Osteoblast (primary cell): Measurements from ENCODE around the gene TMEM74B. TPM values are rescaled to one million over a fixed set of nuclear protein-coding genes. Genes with fewer than 3 reads are reported as not detected.

Experiments used
- DNase-seq: peaks from one replicate; pipeline ENCODE4 v3.0.0; 2011; ENCODE audit warnings: low spot score, mixed read lengths; ENCODE audit not compliant: insufficient read length; ENCODE audit errors: missing footprints
- H2AFZ ChIP-seq: 2 replicates; pipeline ENCODE4 v1.6.0; 2011; ENCODE audit warnings: mild to moderate bottlenecking, low read length
- H3K27ac ChIP-seq: 2 replicates; pipeline ENCODE4 v1.5.1; 2011; ENCODE audit warnings: mild to moderate bottlenecking, low read depth, low read length, moderate library complexity
- H3K27me3 ChIP-seq: 2 replicates; pipeline ENCODE4 v1.6.0; 2012; ENCODE audit warnings: mild to moderate bottlenecking, control low read depth, inconsistent platforms, low read length, moderate library complexity; ENCODE audit not compliant: insufficient read depth
- H3K36me3 ChIP-seq: 2 replicates; pipeline ENCODE4 v1.5.1; 2011; ENCODE audit warnings: mild to moderate bottlenecking, low read length, control low read depth, moderate library complexity; ENCODE audit not compliant: insufficient read depth
- H3K4me1 ChIP-seq: 2 replicates; pipeline ENCODE4 v1.5.1; 2011; ENCODE audit warnings: mild to moderate bottlenecking, low read length, control low read depth, moderate library complexity; ENCODE audit not compliant: insufficient read depth
- H3K4me2 ChIP-seq: 2 replicates; pipeline ENCODE4 v1.6.0; 2011; ENCODE audit warnings: mild to moderate bottlenecking, low read length; ENCODE audit not compliant: insufficient read depth
- H3K4me3 ChIP-seq: fragments of 200-600 bp; sonication (generic); 3 replicates; pipeline ENCODE4 v1.5.1; 2012; ENCODE audit warnings: mild to moderate bottlenecking, low read length, inconsistent platforms; ENCODE audit not compliant: insufficient read depth
- H3K79me2 ChIP-seq: 2 replicates; pipeline ENCODE4 v1.6.0; 2012; ENCODE audit warnings: mild to moderate bottlenecking, low read length, control low read depth, inconsistent platforms; ENCODE audit not compliant: insufficient read depth
- H3K9me3 ChIP-seq: 2 replicates; pipeline ENCODE4 v1.5.1; 2011; ENCODE audit warnings: low read depth, low read length, control low read depth
- H4K20me1 ChIP-seq: 2 replicates; pipeline ENCODE4 v1.6.0; 2012; ENCODE audit warnings: mild to moderate bottlenecking, low read length, control low read depth; ENCODE audit not compliant: insufficient read depth
- total RNA-seq: library from RNA; depleted of rRNA; stranded (reverse); fragments of >200 nt; gene quantifications from 2 replicates; pipeline ENCODE4 v1.2.3, GENCODE V29; 2012
- TF ChIP-seq, protein P1 (sequence below): IDR thresholded peaks from 2 replicates; pipeline ENCODE4 v1.5.1; 2011; ENCODE audit warnings: mild to moderate bottlenecking, low read depth, low read length, moderate library complexity; ENCODE audit errors: extremely low read depth

TMEM74B gene
- total RNA-seq, 1 donor: not detected

DNA sequence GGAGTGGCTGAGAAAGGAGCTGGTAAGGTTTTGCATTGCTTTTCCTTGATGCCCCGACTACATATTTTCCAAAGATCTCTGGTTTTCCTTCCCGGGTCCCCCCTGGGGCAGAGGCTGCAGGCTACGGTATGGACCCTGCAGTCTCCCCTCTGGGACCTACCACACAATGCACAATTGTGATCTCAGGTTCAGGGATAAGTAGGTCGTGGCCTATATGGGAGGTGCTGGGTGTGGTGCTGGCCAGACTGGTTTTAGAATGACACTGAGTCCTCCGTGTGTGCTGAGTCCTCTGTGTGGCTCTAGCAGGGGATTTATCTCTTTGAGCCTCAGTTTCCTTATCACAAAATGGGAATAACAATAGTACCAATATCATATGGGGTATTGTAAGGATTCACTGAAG, 18.8 kb upstream of the TMEM74B start:
- Histone ChIP-seq H3K4me1 (no peaks in the 10 kb centered on the region), H3K27me3 (peaks cover 29% of the 10 kb centered on the region), H3K79me2 (no peaks in the 10 kb centered on the region), H3K36me3 (no peaks in the 10 kb centered on the region), H2AFZ (no peak overlapping the region), H3K4me2 (no peak overlapping the region), H3K4me3 (no peak overlapping the region), H4K20me1 (no peaks in the 10 kb centered on the region), H3K9me3 (no peaks in the 10 kb centered on the region), H3K27ac (no peak overlapping the region)
- no peak for DNase-seq
- TF ChIP-seq, protein P1, sequence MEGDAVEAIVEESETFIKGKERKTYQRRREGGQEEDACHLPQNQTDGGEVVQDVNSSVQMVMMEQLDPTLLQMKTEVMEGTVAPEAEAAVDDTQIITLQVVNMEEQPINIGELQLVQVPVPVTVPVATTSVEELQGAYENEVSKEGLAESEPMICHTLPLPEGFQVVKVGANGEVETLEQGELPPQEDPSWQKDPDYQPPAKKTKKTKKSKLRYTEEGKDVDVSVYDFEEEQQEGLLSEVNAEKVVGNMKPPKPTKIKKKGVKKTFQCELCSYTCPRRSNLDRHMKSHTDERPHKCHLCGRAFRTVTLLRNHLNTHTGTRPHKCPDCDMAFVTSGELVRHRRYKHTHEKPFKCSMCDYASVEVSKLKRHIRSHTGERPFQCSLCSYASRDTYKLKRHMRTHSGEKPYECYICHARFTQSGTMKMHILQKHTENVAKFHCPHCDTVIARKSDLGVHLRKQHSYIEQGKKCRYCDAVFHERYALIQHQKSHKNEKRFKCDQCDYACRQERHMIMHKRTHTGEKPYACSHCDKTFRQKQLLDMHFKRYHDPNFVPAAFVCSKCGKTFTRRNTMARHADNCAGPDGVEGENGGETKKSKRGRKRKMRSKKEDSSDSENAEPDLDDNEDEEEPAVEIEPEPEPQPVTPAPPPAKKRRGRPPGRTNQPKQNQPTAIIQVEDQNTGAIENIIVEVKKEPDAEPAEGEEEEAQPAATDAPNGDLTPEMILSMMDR: no peak

DNA sequence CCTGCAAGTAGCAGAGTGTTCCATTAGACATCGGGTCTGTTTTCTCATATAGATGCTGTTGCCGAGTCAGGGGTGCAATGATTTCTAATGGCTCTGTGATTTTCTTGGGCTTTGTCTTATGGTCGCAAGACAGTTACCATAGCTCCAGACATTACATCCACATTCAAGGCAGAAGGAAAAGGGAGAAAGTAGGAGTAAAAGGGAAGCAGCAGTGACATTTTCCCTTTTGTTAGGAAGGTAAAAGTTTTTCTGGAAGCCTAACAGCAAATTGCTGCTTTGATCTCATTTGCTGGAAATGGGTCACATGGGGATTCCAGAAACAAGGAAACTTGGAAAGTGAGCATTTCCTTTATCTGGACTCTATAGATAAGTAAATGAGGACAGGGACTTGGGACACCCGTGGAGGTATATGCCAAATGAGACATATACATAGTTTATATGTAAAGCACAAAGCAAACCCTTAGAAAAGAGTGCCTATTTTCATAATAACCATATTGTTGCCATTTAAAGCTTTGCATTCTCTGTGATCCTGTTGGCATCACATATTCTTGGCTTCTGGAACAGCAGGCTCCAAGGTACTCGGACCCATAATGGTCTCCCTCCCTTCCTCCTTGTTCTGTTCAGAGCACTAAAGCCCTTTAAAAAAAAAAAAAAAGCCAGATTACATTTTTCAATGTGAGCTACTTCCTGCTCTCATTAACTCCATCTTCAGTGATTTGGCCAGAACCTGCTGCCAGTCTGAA, 18.2 kb upstream of the TMEM74B start, which contains the start of gene C20orf202:
TSS of gene C20orf202 (plus strand) at position 693 of the 743 bp plus-strand sequence. CDS start 132 bp downstream, outside the sequence.
- H3K9me3 ChIP-seq: no peaks in the 10 kb centered on the region
- no peaks in the 10 kb centered on the region for H3K36me3 ChIP-seq
- H3K79me2 ChIP-seq: no peaks in the 10 kb centered on the region
- H4K20me1 ChIP-seq: no peaks in the 10 kb centered on the region
- TF ChIP-seq, protein P1: no peak
- no peak within 1 kb of the TSS for H3K4me3 ChIP-seq
- no peaks in the 10 kb centered on the region for H3K4me1 ChIP-seq
- no peak within 1 kb of the TSS for H3K27ac ChIP-seq
- DNase-seq: no peak
- H2AFZ ChIP-seq: no peak within 1 kb of the TSS
- H3K4me2 ChIP-seq: no peak within 1 kb of the TSS
- peaks cover 26% of the 10 kb centered on the region for H3K27me3 ChIP-seq

GRCh38 chr20:1199964-1200363, 15.2 kb upstream of the TMEM74B start:
- Histone ChIP-seq H3K4me2 (no peak overlapping the region), H3K27me3 (peaks cover 26% of the 10 kb centered on the region), H2AFZ (no peak overlapping the region), H3K4me3 (no peak overlapping the region), H3K36me3 (no peaks in the 10 kb centered on the region), H3K4me1 (no peaks in the 10 kb centered on the region), H4K20me1 (no peaks in the 10 kb centered on the region), H3K79me2 (no peaks in the 10 kb centered on the region), H3K27ac (no peak overlapping the region), H3K9me3 (no peaks in the 10 kb centered on the region)
- no peak for DNase-seq
- TF ChIP-seq, protein P1: no peak

DNA sequence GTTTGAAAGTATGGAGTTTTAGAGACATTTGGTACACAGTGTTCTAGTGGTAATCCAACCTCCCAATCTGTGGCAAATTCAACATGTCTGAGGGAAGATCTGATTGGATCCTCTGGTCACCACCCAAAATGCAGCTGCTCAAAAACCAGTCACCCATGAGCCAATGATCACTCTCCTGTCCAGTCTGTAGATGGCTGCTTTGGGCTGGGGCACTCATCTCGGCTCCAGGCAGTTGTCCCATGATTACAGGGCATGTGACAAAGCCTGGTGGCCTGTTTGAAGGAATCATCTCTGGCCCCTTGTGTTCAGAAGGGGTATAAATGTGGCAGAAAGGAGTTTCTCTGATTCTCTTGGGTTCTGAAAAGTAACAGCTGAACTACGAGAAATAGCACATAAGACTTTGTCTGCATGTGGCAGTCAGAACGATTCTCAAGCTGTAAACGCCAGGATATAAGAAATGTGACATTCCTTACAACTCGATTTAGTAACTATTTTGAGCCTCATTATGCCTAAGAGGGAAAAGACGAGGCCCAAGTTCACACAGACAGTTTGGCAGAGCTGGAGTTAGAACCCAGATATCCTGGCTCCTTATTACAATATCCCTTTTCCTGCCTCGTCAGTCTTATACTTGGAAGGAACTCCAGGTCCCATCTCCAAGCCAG, 14.6 kb upstream of the TMEM74B start:
- Histone ChIP-seq H3K36me3 (no peaks in the 10 kb centered on the region), H3K4me3 (no peak overlapping the region), H3K4me2 (no peak overlapping the region), H3K4me1 (no peaks in the 10 kb centered on the region), H4K20me1 (no peaks in the 10 kb centered on the region), H3K27ac (no peak overlapping the region), H2AFZ (no peak overlapping the region), H3K9me3 (no peaks in the 10 kb centered on the region), H3K27me3 (peaks cover 26% of the 10 kb centered on the region), H3K79me2 (no peaks in the 10 kb centered on the region)
- TF ChIP-seq, protein P1: no peak
- no peak for DNase-seq
